KMS-11 (cell line): Measurements from ENCODE around the gene TNNC2.

Experiments
- H2AFZ ChIP-seq: fragments of 200-600 bp; sonication (generic); 2 replicates; pipeline ENCODE4 v1.6.1; 2016; ENCODE audit warnings: antibody characterized with exemption, mixed run types, low read depth
- H3K27ac ChIP-seq: fragments of 200-600 bp; sonication (generic); 2 replicates; pipeline ENCODE4 v1.6.1; 2016; ENCODE audit warnings: mild to moderate bottlenecking, mixed run types
- H3K27me3 ChIP-seq: fragments of 200-600 bp; sonication (generic); 2 replicates; pipeline ENCODE4 v1.6.1; 2017; ENCODE audit warnings: mild to moderate bottlenecking, low read depth, mixed run types, moderate library complexity; ENCODE audit not compliant: insufficient read depth
- H3K36me3 ChIP-seq: fragments of 200-600 bp; sonication (generic); 2 replicates; pipeline ENCODE4 v1.6.1; 2017; ENCODE audit warnings: mild to moderate bottlenecking, mixed run types; ENCODE audit not compliant: insufficient read depth
- H3K4me1 ChIP-seq: fragments of 200-600 bp; sonication (generic); 2 replicates; pipeline ENCODE4 v1.6.1; 2016; ENCODE audit warnings: mild to moderate bottlenecking, low read depth, mixed run types; ENCODE audit not compliant: poor library complexity, severe bottlenecking
- H3K4me2 ChIP-seq: fragments of 200-600 bp; sonication (generic); 2 replicates; pipeline ENCODE4 v1.7.0; 2016; ENCODE audit warnings: mild to moderate bottlenecking, mixed run types
- H3K4me3 ChIP-seq: fragments of 200-600 bp; sonication (generic); IDR thresholded peaks from 2 replicates; pipeline ENCODE4 v1.6.1; 2017; ENCODE audit warnings: low read depth, low read length, mixed read lengths; ENCODE audit not compliant: insufficient read depth
- H3K79me2 ChIP-seq: fragments of 200-600 bp; sonication (generic); 2 replicates; pipeline ENCODE4 v1.6.1; 2016; ENCODE audit warnings: low read depth, mixed run types; ENCODE audit not compliant: insufficient read depth
- H3K9ac ChIP-seq: fragments of 200-600 bp; sonication (generic); 2 replicates; pipeline ENCODE4 v1.6.1; 2016; ENCODE audit warnings: mild to moderate bottlenecking, mixed run types
- H4K20me1 ChIP-seq: fragments of 200-600 bp; sonication (generic); 2 replicates; pipeline ENCODE4 v1.6.1; 2016; ENCODE audit warnings: mild to moderate bottlenecking, mixed run types; ENCODE audit not compliant: insufficient read depth
- CTCF ChIP-seq: fragments of 200-600 bp; sonication (generic); conservative IDR thresholded peaks from 2 replicates; pipeline ENCODE4 v1.6.1; 2017; ENCODE audit warnings: low read depth, mild to moderate bottlenecking, antibody characterized with exemption, low read length, moderate library complexity, mixed read lengths

The TNNC2 gene

GRCh38 chr20:45788351-45788750, 38.8 kb downstream of the TNNC2 start:
- Histone ChIP-seq H3K9ac (no peak overlapping the region), H3K4me2 (no peak overlapping the region), H3K4me3 (no peak overlapping the region), H3K27ac (no peak overlapping the region), H4K20me1 (no peaks in the 10 kb centered on the region), H2AFZ (no peak overlapping the region), H3K4me1 (peaks cover 9% of the 10 kb centered on the region), H3K79me2 (peaks cover 13% of the 10 kb centered on the region; the same call in 1 of the 2 replicates), H3K27me3 (no peaks in the 10 kb centered on the region; the same call in 1 of the 2 replicates), H3K36me3 (no peaks in the 10 kb centered on the region)
- no peak for TF ChIP-seq CTCF

GRCh38 chr20:45783656-45784294, 43.3 kb downstream of the TNNC2 start:
- Histone ChIP-seq H4K20me1 (no peaks in the 10 kb centered on the region), H3K27ac (no peak overlapping the region), H2AFZ (no peak overlapping the region; the same call in 1 of the 2 replicates), H3K4me1 (peaks cover 19% of the 10 kb centered on the region), H3K79me2 (no peaks in the 10 kb centered on the region), H3K4me3 (no peak overlapping the region), H3K27me3 (no peaks in the 10 kb centered on the region; the same call in 1 of the 2 replicates), H3K9ac (no peak overlapping the region), H3K4me2 (no peak overlapping the region), H3K36me3 (no peaks in the 10 kb centered on the region)
- TF ChIP-seq CTCF = no peak

GRCh38 chr20:45782890-45783289, 44.2 kb downstream of the TNNC2 start:
- TF ChIP-seq CTCF = no peak
- Histone ChIP-seq H2AFZ (no peak overlapping the region), H3K9ac (no peak overlapping the region), H3K4me3 (no peak overlapping the region), H3K4me1 (peaks cover 24% of the 10 kb centered on the region), H3K79me2 (no peaks in the 10 kb centered on the region), H4K20me1 (no peaks in the 10 kb centered on the region), H3K36me3 (no peaks in the 10 kb centered on the region), H3K27me3 (no peaks in the 10 kb centered on the region), H3K4me2 (no peak overlapping the region), H3K27ac (no peak overlapping the region)

GRCh38 chr20:45781391-45781931, 45.7 kb downstream of the TNNC2 start:
- Histone ChIP-seq H3K27me3 (no peaks in the 10 kb centered on the region), H3K79me2 (no peaks in the 10 kb centered on the region), H4K20me1 (no peaks in the 10 kb centered on the region), H3K4me3 (no peak overlapping the region), H3K4me1 (peaks cover 24% of the 10 kb centered on the region), H3K9ac (no peak overlapping the region), H2AFZ (no peak overlapping the region), H3K4me2 (no peak overlapping the region), H3K36me3 (no peaks in the 10 kb centered on the region), H3K27ac (no peak overlapping the region)
- TF ChIP-seq CTCF = no peak
